K562 (cell line): Measurements from ENCODE around the gene ARHGEF18. TPM values are rescaled to one million over a fixed set of nuclear protein-coding genes. Genes with fewer than 3 reads are reported as not detected.

Experiments
- CHD2 ChIP-seq: IDR thresholded peaks from 2 replicates; pipeline ENCODE4 v1.6.1; 2011; ENCODE audit warnings: low read depth, low read length
- ELF2 ChIP-seq: fragments of 250-450 bp; sonication (Bioruptor Pico); IDR thresholded peaks from 2 replicates; pipeline ENCODE4 v1.5.0; 2021; ENCODE audit warnings: mild to moderate bottlenecking
- GABPB1 ChIP-seq: sonication (generic); formaldehyde crosslinking; IDR thresholded peaks from 2 replicates; pipeline ENCODE4 v1.8.0; 2022; ENCODE audit warnings: mild to moderate bottlenecking, missing genetic modification reagents
- HCFC1 ChIP-seq: IDR thresholded peaks from 2 replicates; pipeline ENCODE4 v1.6.1; 2012; ENCODE audit warnings: low read depth, low read length, improper control_type of control experiment
- IRF9 ChIP-seq: fragments of 450-650 bp; IDR thresholded peaks from 2 replicates; pipeline ENCODE4 v1.6.1; 2016; ENCODE audit warnings: missing biosample characterization, missing genetic modification characterization
- KLF6 ChIP-seq: fragments of 250-450 bp; sonication (Bioruptor Pico); IDR thresholded peaks from 2 replicates; pipeline ENCODE4 v1.4.0; 2020; ENCODE audit warnings: mild to moderate bottlenecking, moderate library complexity, borderline replicate concordance
- PCBP1 ChIP-seq: fragments of 200-400 bp; formaldehyde crosslinking; IDR thresholded peaks from 2 replicates; pipeline ENCODE4 v1.6.1; 2018; ENCODE audit warnings: mild to moderate bottlenecking, low read depth, low read length; ENCODE audit not compliant: poor library complexity, severe bottlenecking
- PHF20 ChIP-seq: fragments of 450-650 bp; IDR thresholded peaks from 2 replicates; pipeline ENCODE4 v1.6.1; 2018; ENCODE audit not compliant: partially characterized antibody
- PHF8 ChIP-seq: fragments of 200-600 bp; sonication (generic); IDR thresholded peaks from 2 replicates; pipeline ENCODE4 v1.6.1; 2012; ENCODE audit warnings: mixed run types, mild to moderate bottlenecking, inconsistent platforms, low read length, moderate library complexity, borderline replicate concordance
- POLR2A ChIP-seq: fragments of 450-650 bp; conservative IDR thresholded peaks from 2 replicates; pipeline ENCODE4 v1.6.1; 2016
- RFX5 ChIP-seq: IDR thresholded peaks from 2 replicates; pipeline ENCODE4 v1.6.1; 2011; ENCODE audit warnings: low read depth, mild to moderate bottlenecking, improper control_type of control experiment, low read length
- SP2 ChIP-seq: IDR thresholded peaks from 2 replicates; pipeline ENCODE4 v1.6.1; 2011; ENCODE audit warnings: mild to moderate bottlenecking, low read depth, low read length, moderate library complexity; ENCODE audit not compliant: poor library complexity, severe bottlenecking; ENCODE audit errors: extremely low read depth
- TCF15 ChIP-seq: fragments of 250-450 bp; sonication (Bioruptor Pico); IDR thresholded peaks from 2 replicates; pipeline ENCODE4 v1.8.0; 2022; ENCODE audit warnings: moderate library complexity, mild to moderate bottlenecking, inconsistent platforms
- ZFP30 ChIP-seq: fragments of 250-450 bp; sonication (Bioruptor Pico); IDR thresholded peaks from 2 replicates; pipeline ENCODE4 v1.8.0; 2022; ENCODE audit warnings: moderate library complexity, mild to moderate bottlenecking, inconsistent platforms, borderline replicate concordance
- ZNF592 ChIP-seq: fragments of 450-650 bp; IDR thresholded peaks from 2 replicates; pipeline ENCODE4 v1.6.1; 2017; ENCODE audit warnings: antibody characterized with exemption, mild to moderate bottlenecking
- polyA plus RNA-seq, 8 experiments: library from polyadenylated mRNA; depleted of rRNA in 4 of 8; stranded (reverse) in 5 of 8; unstranded in 3 of 8; fragments of >200 nt; fragmentation: Nextera tagmentation in 2 of 8; fragmentation: Illumina TruSeq in 1 of 8; extraction: Ambion mirVana in 2 of 8; extraction: Trizol in 1 of 8; gene quantifications; 2 replicates each; pipeline versions ENCODE4 v1.2.1 to v1.2.3, GENCODE V29; 2011 to 2014; ENCODE audit warnings: inconsistent platforms in 1 of 8, missing spikeins in 1 of 8
- total RNA-seq, 7 experiments: library from RNA; depleted of rRNA in 6 of 7; stranded (reverse); fragments of >200 nt in 6 of 7; fragmentation: Illumina TruSeq in 2 of 7; extraction: Trizol in 2 of 7; gene quantifications; 2 replicates each; pipeline versions ENCODE4 v1.2.1 to v1.2.3, GENCODE V29; 2011 to 2021; ENCODE audit warnings: low replicate concordance in 1 of 7
- TF ChIP-seq, protein P1 (sequence below), 2 experiments: IDR thresholded peaks in 1 of 2; conservative IDR thresholded peaks in 1 of 2; 2 replicates each; pipeline ENCODE4 v1.6.1; 2016; ENCODE audit warnings: low read depth in 2 of 2, mild to moderate bottlenecking in 1 of 2, missing compliant biosample characterization in 1 of 2, missing genetic modification characterization in 1 of 2, moderate library complexity in 1 of 2

The ARHGEF18 gene
- total and polyA plus RNA-seq, 9 of the 15 experiments (the other 6 are each of a cell fraction or from before 2014, with no cell fraction given), result 0.04 to 16.5 (median 4.5) TPM

- TF ChIP-seq, protein P1, sequence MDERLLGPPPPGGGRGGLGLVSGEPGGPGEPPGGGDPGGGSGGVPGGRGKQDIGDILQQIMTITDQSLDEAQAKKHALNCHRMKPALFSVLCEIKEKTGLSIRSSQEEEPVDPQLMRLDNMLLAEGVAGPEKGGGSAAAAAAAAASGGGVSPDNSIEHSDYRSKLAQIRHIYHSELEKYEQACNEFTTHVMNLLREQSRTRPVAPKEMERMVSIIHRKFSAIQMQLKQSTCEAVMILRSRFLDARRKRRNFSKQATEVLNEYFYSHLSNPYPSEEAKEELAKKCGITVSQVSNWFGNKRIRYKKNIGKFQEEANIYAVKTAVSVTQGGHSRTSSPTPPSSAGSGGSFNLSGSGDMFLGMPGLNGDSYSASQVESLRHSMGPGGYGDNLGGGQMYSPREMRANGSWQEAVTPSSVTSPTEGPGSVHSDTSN (CRISPR knock-in tag; IDR thresholded peaks at IDR 0.05; ENCODE audit: low read depth), result no peak
- TF ChIP-seq, protein P1 (tag; conservative IDR thresholded peaks at IDR 0.05; ENCODE audit: low read depth), result no peak
- TF ChIP-seq CHD2, result no peak
- TF ChIP-seq RFX5, result no peak
- TF ChIP-seq GABPB1 (CRISPR knock-in tag), result peak; percentile 88
- peak; percentile 85; the same call in 1 of the 2 replicates for TF ChIP-seq PHF8
- TF ChIP-seq SP2, result peak; percentile 36
- peak; percentile 44; the same call in 1 of the 2 replicates for TF ChIP-seq HCFC1
- no peak for TF ChIP-seq KLF6 (CRISPR knock-in tag)
- TF ChIP-seq PCBP1, result peak; percentile 47
- peak; percentile 85 for TF ChIP-seq PHF20
- no peak for TF ChIP-seq TCF15
- TF ChIP-seq POLR2A, result peak; percentile 75
- TF ChIP-seq IRF9 (tag), result no peak
- TF ChIP-seq ELF2 (CRISPR knock-in tag), result peak; percentile 89
- TF ChIP-seq ZFP30 (CRISPR knock-in tag), result no peak
- TF ChIP-seq ZNF592, result no peak
Measured at GRCh38 chr19:7394731-7395359, 46.1 kb downstream of the ARHGEF18 start (continued).
